ENCODE measurements around the gene CDH4. TPM values are rescaled to one million over a fixed set of nuclear protein-coding genes. Genes with fewer than 3 reads are reported as not detected.

The CDH4 gene
- total RNA-seq, 1 experiment from 2014 or later, result not detected

GRCh38 chr20:61400499-61400898 is 148.4 kb downstream of the CDH4 start:
- intact Hi-C loops (cut with micrococcal nuclease; ENCODE audit: unreplicated experiment), result no loop called here
- H3K9me3 ChIP-seq (ENCODE audit: control insufficient read depth, insufficient read depth, low read depth, low read length), result no peaks in the 10 kb centered on the region
- BruUV-seq (replicated peaks), result no TSS peak
- no peak for DNase-seq (ENCODE audit: low read depth, low spot score)
- H3K4me1 ChIP-seq (ENCODE audit: control insufficient read depth, insufficient read depth, low read length), result no peaks in the 10 kb centered on the region
- no peaks in the 10 kb centered on the region; the same call in 1 of the 2 replicates for H3K27me3 ChIP-seq (ENCODE audit: control insufficient read depth, insufficient read depth, low read length)
- in situ Hi-C loops (cut with HindIII; ENCODE audit: low pct_unique_long_range_greater_than_20kb, low sequenced_read_pairs), result no loop called here
- no peaks in the 10 kb centered on the region for H3K36me3 ChIP-seq (ENCODE audit: control insufficient read depth, insufficient read depth, low read length)
- no peak for ATAC-seq
- no peak overlapping the region for H3K4me3 ChIP-seq (ENCODE audit: low read depth in 2 of 2, low read length in 2 of 2)
- POLR2A ChIA-PET, result no interaction called here
- no peak overlapping the region for H3K27ac ChIP-seq (ENCODE audit: low read length)
- CTCF ChIA-PET, result no interaction called here
- TF ChIP-seq CTCF (IDR thresholded peaks at IDR 0.05) (no peak), REST (IDR thresholded peaks at IDR 0.05; ENCODE audit: insufficient read depth in 1 of 2, low read depth in 2 of 2, low read length in 1 of 2) (no peak), TCF7L2 (IDR thresholded peaks at IDR 0.05; ENCODE audit: low read depth, low read length) (no peak), POLR2AphosphoS5 (IDR thresholded peaks at IDR 0.05; ENCODE audit: low read depth, low read length) (no peak), SIN3A (IDR thresholded peaks at IDR 0.05; ENCODE audit: borderline replicate concordance, insufficient read depth, low read depth, low read length) (no peak)

DNA sequence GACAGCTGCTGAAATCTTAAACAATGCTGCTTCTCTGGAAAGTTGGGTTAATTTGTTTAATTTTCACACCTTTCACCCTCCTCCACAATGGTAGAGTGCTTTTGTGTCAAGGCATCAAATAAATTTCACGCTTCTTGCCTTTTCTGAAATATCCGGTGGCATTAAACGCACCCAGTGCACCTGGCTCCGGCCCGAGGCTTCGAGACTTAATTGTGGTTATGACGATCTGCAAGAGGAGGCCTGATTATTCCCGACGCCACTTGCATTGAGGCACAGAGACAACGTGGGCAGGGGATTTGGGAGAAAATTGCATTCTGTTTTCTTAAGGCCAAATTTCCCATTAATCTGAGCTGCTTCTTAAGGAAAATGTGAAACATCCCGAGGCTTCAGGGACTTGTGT is 152.2 kb downstream of the CDH4 start:
- no peaks in the 10 kb centered on the region for H3K36me3 ChIP-seq (ENCODE audit: control insufficient read depth, insufficient read depth, low read length)
- DNase-seq (ENCODE audit: low read depth, low spot score) (no peak), ATAC-seq (no peak)
- ChIA-PET POLR2A (no interaction called here), CTCF (no interaction called here)
- in situ Hi-C loops (cut with HindIII; ENCODE audit: low pct_unique_long_range_greater_than_20kb, low sequenced_read_pairs), result no loop called here
- BruUV-seq (replicated peaks), result no TSS peak
- H3K27ac ChIP-seq (ENCODE audit: low read length), result no peak overlapping the region
- no peaks in the 10 kb centered on the region for H3K9me3 ChIP-seq (ENCODE audit: control insufficient read depth, insufficient read depth, low read depth, low read length)
- H3K4me1 ChIP-seq (ENCODE audit: control insufficient read depth, insufficient read depth, low read length), result no peaks in the 10 kb centered on the region
- no peak overlapping the region for H3K4me3 ChIP-seq (ENCODE audit: low read depth in 2 of 2, low read length in 2 of 2)
- TF ChIP-seq REST (IDR thresholded peaks at IDR 0.05; ENCODE audit: insufficient read depth in 1 of 2, low read depth in 2 of 2, low read length in 1 of 2), result no peak
- H3K27me3 ChIP-seq (ENCODE audit: control insufficient read depth, insufficient read depth, low read length), result no peaks in the 10 kb centered on the region; the same call in 1 of the 2 replicates
- intact Hi-C loops (cut with micrococcal nuclease; ENCODE audit: unreplicated experiment), result no loop called here
